NCI-H2171 treated with DMSO at 0.1 percent for 48 hours (cell line): Measurements from ENCODE around the gene TSPYL4.
A peak's percentile ranks its signal among the peaks of the same experiment; 100 is the strongest.

Experiments used
- DNase-seq: peaks from one replicate; lab custom pipeline; 2025; lab: John Stamatoyannopoulos, UW

The TSPYL4 gene

DNA sequence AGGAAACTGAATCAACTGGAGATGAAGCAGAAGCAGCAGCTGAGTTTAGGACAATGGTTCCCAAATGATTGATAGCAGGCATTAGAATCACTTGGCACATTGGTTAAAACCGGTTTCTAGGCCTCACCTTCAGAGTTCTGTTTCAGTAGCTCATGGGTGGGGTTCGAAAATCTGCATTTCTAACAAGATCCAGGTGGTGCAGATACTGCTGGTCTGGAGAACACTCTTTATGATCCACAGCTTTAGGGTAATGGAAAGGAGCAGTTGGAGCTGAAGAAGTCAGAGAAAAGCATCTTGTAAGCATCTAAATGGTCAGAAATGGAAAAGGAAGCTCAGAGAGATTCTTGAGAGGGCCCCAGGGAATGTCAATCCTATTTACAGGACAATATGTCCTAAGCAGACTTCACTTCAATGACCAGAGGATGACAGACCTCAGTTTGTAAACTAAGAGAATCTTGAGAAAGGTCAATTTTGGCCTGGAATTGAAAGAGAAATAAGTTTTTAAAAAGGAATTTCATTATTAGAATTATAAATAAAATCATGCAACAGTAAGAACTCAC lies 17.4 kb upstream of the TSPYL4 start:
- DNase-seq: no peak

DNA sequence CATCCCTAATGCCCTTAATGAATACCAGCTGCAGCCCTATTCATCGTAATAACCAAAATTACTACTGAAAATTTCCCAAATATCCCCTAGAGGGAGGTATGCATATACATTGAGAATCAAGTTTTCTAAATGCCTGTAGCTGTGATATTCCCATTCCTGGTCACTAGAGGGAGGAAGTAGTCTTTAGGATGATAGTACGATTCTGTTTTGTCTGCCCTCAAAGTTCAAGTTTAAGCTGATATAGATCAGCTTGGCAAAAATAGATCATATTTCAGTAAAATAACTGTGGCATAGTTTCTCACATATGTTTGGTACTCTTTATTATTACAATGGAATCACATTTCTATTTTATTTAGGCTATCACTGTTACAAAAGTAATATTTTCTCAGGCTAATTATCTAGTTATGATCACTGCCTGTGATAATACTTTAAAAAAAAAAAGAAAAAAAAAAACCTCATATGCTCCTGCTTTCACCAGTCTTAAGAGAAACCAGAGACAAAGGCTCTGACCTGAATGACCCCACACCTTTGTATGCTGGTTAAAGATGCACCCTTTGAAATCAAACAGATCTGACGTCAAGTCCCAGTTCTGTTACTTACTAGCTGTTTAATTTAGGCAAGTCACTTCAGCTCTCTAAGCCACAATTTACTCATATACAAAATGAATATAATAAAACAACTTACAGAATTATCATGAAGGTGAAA lies 14.9 kb upstream of the TSPYL4 start:
- DNase-seq: peak; percentile 91

DNA sequence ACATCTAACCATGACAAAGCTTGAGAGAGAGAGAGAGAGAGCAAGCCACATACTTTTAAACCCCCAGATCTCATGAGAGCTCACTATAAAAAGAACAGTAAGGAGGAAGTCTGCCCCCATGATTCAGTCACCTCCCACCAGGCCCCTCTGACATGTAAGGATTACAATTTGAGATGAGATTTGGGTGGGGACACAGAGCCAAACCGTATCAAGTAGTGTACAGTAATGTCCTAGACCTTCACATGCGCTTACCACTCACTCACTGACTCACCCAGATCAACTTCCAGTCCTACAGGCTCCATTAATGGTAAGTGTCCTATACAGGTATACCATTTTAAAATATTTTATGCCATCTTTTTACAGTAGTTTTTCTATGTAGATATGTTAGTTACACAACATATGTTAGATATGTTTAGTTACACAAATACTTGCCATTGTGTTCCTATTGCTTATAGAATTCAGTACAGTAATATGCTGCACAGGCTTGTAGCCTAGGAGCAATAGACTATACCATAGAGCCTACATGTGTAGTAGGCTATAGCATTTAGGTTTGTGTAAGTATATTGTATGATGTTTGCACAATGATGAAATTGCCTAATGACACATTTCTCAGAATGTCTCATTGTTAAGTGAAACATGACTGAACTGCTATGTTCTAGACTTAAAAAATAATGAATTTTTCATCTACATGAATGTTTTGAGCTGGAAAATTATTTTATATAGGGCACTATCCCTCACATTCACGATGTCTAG lies 14.1 kb upstream of the TSPYL4 start:
- DNase-seq: no peak

DNA sequence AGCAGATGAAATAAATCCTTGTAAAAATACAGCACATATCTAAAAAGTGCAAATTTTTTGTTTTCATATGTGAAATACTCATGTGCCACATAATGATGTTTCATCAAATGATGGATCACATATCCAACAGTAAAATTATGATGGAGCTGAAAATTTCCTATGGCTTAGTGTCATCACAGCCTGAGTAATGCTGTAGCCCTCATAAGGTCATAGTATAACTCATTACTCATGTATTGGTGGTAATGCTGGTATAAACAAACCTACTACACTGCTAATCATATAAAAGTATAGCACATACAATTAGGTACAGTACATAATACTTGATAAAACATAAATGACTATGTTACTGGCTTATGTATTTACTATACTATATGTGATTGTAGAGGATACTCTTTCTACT lies 12.9 kb upstream of the TSPYL4 start:
- no peak for DNase-seq

DNA sequence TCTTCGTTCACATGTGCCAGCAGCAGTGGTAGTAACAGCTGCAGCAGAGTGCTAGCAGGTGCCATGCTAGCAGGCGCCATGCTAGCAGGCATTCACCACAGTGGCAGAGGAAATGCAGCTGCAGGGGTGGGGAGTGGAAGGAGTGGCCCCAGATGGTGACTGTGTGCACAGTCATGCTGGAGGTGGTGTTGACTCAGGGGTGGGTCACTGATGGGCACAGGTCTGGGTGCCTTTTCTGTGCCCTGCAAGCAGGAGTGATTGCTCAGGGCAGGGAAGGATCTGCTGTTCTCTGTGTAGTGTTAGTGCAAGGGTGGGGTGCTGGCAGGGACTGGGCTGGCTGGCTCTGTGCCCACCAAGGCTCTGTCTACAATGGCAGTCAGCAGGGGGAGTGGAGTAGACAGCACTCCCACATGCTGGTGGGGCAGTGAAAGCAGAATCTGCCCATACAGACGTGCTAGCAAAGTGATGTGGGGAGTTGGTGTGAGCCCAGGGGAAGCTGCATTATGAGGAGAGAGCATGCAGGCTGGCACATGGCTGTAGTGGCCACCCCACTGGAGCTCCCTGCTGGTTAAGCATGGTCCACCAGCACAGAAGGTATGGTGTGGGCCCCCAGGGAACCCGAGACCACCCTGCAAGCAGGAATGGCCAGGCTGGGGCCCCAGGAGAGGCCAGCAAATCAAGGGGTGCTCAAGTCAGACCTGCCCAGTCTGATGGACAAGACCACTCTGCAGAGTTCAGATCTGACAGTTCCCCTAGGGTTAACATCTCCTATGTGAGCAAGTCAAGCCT lies 11.4 kb upstream of the TSPYL4 start:
- DNase-seq: peak; percentile 20

DNA sequence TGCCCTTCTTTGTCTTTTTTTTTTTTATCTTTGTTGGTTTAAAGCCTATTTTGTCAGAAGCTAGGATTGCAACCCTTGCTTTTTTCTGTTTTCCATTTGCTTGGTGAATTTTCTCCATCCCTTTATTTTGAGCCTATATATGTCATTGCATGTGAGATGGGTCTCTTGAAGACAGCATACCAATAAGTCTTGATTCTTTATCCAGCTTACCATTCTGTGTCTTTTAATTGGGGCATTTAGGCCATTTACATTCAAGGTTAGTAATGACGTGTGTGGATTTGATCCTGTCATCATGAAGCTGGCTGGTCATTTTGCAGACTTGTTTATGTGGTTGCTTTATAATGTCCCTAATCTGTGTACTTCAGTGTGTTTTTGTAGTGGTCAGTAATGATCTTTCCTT lies 9.5 kb upstream of the TSPYL4 start:
- DNase-seq: no peak

- DNase-seq: no peak
Measured at GRCh38 chr6:116258520-116258919, 4.6 kb upstream of the TSPYL4 start.

DNA sequence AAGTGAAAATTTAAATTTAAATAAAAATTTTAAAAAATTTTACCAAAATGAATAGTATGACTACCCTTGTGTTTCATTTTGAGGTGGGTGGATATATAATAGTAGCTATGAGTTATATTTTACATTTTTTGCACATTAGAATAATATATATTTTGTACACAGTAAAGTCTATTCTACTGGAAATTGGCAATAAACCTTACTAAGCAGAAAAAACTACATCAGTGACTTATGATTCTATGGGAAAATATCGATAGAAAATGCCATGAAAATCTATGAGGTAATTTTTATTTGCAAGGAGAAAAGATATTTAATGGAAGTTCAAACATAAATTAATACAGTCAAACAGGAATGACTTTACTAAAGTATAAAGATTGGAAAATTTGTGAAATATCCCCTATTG lies 2.8 kb upstream of the TSPYL4 start:
- no peak for DNase-seq

DNA sequence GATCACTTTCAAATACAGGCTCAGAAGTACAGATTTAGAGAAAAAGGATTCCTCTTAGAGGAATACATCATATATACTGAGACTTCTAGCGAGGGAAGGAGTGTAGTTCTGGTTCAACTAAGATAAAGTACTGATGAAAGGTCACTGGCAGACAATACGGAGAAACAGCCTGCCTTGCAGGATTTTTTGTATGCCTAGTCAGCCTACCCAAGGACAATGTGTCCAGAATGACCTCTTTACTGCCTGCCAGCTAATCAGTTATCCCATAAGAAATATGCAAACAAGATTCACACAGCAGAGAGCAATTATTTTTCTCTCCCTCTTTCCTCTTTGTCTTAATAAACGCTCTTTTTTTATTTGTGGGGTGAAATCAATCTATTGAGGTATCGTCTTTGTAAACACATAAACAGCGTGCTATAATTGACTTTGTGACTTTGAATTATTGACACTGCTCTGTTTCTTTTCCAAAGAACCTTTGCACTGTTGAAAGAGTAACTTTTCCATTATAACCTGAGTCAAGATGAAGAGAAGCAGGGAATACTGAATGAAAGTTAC lies 1.4 kb upstream of the TSPYL4 start:
- DNase-seq: peak; percentile 10

DNA sequence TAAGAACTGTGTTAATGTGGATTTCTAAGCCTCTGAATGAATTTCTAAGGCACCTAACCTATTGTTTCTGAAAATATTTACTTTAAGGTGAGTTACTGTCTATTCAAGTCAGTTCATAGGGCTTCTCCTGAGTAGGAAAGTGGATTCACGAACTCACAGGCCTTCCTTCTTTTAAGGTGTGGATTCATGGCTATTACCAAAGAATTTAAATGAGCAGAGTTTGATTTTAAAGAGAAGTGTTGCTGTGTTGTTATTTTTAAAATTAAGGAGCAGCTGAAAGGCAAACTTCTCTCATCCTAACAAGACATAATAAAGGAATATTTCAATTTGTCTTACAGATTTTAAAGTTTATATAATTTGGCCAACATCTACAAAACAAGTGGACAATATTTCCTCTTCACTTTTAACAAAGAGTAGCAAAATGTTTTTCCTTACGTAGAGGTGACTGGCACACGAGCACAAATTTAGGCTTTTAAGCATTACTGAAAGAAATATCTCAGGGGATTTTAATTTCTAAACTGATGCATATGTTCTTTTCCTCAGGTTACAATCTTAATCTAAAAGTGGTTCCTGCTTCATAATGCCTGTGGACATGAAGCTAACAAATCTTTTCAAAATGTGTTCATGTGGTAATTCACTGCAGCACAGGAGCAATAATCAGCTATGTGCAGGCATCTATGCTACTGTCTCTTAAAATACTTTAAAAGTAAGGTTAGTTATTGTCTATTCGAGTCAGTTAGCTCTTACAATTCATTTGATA lies 602 bp upstream of the TSPYL4 start:
- peak; percentile 32 for DNase-seq

GRCh38 chr6:116253188-116253504 lies 729 bp downstream of the TSPYL4 start:
- DNase-seq: no peak

- no peak for DNase-seq
Measured at GRCh38 chr6:116251568-116252384, 2.1 kb downstream of the TSPYL4 start.

- DNase-seq: no peak
Measured at GRCh38 chr6:116248577-116248976, 5.3 kb downstream of the TSPYL4 start.

GRCh38 chr6:116247285-116247684 lies 6.6 kb downstream of the TSPYL4 start:
- no peak for DNase-seq

- DNase-seq: no peak
Measured at GRCh38 chr6:116246089-116246488, 7.8 kb downstream of the TSPYL4 start.

- DNase-seq: no peak
Measured at GRCh38 chr6:116244284-116244683, 9.6 kb downstream of the TSPYL4 start.

- DNase-seq: no peak
Measured at GRCh38 chr6:116239856-116240255, 14.0 kb downstream of the TSPYL4 start.

DNA sequence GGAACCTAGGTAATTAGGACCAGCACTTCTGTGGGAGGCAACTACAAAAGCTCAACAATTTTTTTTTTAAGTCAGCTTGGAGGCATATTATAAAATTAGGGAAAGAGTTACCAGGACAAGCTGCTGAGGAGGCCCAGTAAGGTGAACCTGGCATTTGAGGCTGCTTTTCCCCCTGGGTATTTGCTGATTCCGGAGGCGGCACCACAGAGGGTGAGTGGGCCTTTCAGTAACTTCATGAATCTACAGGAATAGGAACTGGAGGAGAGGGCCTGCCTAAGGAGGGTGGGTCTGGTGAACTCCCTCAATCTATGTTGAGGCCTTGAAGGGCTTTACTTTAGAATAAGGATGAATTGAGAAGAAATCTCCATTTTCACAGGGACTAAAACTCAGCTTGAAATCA lies 14.6 kb downstream of the TSPYL4 start:
- DNase-seq: no peak

DNA sequence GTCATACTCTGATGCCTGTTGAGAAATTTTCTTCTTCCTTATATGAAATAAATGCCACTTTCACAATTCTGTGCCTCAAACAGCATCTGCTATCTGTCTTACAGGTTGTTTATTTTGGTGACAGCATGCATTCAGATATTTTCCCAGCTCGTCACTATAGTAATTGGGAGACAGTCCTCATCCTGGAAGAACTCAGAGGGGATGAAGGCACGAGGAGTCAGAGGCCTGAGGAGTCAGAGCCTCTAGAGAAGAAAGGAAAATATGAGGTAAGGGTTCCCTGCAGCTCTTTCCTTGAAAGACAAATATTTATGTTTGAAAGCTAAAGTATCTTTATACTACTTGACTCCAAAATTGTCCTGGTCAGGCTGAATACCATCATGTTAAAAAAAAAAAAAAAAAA lies 15.8 kb downstream of the TSPYL4 start:
- no peak for DNase-seq

- DNase-seq: no peak
Measured at GRCh38 chr6:116234689-116235088, 19.2 kb downstream of the TSPYL4 start.
